ENCODE measurements around the gene TMEM256. TPM values are rescaled to one million over a fixed set of nuclear protein-coding genes. Genes with fewer than 3 reads are reported as not detected.

The TMEM256 gene
- polyA plus RNA-seq, 3 donors: 83.2 to 104 (median 93.7) TPM

DNA sequence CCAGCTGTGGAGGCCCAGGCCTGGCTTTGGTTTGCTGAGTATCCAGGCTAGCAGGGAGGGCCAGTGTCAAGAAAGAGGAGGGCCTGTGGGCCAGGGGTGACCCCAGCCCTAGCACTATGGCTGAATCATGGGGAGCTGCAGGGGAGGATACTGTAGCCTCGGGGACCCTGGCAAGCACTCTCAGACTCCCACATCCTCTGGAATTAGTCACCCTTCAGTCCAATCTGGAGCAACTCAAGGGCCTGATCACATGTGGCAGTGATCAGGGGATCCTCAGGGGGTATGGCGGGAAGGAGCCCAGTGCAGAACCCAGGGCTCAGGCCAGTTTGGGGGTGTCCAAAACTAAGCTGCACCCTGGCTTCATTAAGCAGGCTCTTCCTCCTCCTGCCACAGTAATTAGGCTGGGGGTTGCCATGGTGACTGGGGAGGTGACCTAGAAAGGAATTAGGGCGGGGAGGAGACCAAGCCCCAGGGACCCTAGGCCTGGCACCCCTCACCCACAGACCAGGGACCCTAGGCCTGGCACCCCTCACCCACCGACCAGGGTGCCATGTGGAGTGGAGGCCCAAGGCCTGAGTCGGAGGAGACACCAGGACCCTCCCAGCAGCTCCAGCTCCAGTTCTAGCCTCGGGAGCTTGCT is 9.6 kb upstream of the TMEM256 start:
- no peak for DNase-seq

DNA sequence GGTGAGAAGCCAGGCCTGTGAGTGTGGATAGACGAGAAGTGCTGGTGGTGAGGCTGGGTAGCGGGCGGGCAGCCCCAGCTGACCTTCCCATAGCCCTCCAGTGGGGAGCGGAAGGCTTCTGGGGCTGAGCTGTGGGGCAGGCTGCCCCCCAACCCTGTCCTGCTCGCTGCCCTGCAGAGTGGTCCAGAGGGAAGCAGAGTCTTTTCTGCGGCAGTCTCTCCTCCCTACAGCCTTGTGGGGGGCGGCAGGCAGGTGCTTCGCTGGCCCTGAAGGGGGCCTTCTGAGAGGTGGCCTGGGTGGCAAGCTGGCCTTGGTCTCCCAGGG is 7.5 kb upstream of the TMEM256 start:
- no peak for DNase-seq

DNA sequence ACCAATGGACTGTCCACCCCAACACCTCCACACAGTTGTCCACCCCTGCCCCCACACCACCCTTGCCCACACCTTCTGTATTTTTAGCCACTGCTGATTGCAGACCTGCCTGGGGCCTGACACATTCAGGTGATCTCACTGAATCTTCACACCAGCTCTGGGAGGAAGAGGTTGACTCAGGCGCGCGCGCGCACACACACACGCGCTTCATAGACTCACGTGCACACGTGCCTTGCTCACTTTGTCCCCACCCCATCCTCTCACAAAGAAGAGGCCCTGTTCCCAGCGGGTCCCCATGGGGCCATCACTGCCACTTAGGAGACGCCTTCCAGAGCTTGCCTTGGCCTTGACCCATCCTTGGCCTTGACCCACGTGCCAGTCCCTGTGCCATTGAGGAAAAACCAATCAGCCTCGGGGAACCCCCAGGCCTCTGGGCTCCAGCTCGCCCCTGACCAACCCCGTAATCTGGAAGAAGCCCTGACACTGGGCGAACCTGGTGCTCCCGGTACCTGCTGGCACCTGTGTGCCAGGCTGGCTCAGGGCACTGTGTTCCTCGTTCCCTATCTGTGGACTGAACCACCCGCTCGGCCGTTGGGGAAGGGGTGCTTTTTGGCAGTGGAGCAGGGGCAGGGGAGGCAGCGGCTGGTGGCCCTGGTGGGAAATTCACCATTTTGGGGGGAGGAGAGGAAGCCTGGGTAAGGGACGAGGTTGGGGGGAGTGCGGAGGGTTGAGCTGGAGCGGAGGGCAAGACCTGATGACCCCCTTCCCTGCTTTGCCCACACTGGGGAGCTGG is 6.9 kb upstream of the TMEM256 start:
- no peak for DNase-seq

DNA sequence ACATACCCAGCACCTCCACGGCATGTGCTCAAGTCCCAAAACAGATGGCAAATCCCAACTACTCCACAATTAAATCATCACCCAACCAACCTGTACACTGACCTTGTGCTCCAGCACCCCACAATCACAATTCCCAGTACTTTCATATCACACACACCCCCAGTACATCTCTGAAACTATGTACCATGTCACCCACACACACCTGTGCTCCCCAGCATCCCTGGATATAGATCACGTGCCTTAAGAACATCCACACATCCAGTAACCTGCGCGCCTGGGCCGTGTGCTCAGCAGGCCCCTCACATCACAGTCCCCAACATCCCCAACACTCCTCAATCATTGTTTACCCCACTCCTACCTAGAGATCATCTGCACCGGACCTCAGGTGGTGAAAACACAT is 5.8 kb upstream of the TMEM256 start:
- DNase-seq: no peak

DNA sequence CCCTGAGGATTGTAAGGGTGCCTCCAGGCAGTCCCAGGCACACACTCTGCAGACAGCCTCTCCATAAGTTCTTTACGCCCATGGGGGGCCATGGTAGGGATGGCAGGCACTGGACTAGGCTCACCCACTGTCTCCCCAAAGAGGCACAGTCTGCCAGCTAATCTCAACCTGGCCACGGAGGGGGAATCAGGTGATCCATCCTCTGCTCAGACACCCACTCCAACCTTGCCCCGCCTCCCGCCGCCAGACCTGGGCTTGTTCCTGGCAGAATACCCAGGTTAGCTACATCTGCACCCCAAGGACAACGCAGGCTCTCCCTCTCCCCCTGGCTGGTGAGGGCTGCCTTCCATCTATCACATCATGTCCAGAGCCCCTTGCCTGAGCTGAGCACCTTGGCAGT is 5.0 kb upstream of the TMEM256 start:
- no peak for DNase-seq

DNA sequence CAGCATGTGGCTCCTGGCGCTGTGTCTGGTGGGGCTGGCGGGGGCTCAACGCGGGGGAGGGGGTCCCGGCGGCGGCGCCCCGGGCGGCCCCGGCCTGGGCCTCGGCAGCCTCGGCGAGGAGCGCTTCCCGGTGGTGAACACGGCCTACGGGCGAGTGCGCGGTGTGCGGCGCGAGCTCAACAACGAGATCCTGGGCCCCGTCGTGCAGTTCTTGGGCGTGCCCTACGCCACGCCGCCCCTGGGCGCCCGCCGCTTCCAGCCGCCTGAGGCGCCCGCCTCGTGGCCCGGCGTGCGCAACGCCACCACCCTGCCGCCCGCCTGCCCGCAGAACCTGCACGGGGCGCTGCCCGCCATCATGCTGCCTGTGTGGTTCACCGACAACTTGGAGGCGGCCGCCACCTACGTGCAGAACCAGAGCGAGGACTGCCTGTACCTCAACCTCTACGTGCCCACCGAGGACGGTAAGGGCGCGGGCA is 4.4 kb upstream of the TMEM256 start:
- DNase-seq: no peak

DNA sequence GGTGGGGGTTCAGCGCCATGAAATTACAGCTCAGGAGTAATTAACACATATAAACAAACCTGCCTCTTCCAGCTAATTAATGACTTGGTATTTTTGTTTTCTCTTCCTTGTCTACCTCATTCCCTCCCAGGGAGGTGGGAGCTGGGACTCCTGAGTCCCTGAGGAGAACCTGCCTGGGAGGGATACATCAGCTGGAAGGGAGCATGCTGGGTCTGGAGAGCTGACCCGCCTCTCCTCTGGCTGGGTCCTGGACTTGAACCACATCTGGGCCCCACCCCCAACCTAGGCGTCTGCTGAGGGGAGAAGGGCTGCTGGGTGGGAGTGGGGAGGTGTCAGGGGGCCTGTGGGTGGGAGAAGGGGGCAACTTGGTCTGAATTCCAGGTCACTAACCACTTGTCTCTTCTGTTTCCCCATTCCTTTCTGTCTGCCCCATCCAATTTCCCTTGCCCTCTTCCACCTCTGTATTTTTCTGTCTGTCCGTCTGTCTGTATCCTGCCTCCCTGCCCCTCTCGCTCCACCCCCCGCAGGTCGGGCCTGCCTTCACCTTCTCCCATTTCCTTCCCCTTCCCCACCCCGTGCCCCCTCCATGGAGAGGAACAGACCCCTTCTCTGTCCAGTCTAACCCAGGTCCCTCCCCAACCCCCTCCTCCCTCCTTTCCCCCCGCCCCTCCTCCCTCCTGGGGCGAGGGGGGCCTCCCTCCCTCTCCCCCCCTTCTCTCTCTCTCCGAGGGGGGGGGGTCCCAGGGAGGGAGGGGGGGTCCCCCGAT is 3.8 kb upstream of the TMEM256 start, which contains the start of gene NLGN2:
Gene NLGN2 (plus strand): TSS at position 361 of the 767 bp plus-strand sequence. CDS start 411 bp downstream, outside the sequence.
- no peak for DNase-seq

DNA sequence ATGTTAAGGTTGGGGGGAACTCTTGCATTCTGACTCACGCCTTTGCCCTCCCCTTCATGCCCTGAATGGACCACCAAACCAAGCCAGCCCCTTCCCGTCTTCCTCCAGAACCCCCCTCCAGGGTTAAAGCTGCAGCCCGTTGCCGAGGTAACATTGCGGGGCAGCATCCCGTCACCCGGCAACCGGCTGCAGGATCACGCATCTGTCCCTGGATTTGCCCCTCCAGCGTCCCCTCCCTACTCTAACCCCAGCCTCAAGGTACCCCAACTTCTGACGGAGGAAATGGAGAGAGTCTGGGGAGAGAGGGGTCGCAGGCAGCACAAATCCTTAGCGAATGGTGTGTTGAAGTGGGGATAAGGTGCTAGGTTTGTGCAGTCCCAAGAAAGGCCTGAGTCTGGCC is 3.2 kb upstream of the TMEM256 start:
- no peak for DNase-seq

DNA sequence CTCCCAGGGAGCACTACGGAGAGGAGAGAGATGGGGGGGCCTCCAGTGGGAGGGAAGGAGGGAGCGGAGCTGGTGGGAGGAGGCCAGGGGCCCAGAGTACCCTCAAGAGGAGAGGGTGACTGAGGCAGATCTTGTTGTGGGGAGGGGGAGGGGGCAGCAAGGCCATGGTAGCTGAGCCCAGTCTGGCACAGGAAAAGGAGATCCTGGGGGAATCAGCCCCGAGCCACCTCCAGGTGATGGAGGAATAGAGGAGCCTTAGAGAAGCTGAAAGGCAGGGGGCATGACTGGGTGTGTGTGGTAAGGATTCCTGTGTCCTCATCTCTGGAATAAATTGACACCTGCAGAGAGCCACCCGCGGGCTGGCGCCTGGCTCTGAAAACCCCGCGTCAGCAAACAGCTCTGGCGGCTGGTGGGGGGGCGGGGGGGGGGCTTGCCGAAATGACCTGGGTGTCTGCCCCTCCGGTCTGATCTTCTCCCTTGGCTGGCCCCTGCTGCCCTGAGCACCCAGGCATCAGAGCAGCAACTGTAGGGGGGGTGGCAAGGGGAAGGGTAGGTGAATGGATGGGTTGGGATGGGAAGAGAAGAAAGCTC is 2.4 kb upstream of the TMEM256 start:
- DNase-seq: no peak

DNA sequence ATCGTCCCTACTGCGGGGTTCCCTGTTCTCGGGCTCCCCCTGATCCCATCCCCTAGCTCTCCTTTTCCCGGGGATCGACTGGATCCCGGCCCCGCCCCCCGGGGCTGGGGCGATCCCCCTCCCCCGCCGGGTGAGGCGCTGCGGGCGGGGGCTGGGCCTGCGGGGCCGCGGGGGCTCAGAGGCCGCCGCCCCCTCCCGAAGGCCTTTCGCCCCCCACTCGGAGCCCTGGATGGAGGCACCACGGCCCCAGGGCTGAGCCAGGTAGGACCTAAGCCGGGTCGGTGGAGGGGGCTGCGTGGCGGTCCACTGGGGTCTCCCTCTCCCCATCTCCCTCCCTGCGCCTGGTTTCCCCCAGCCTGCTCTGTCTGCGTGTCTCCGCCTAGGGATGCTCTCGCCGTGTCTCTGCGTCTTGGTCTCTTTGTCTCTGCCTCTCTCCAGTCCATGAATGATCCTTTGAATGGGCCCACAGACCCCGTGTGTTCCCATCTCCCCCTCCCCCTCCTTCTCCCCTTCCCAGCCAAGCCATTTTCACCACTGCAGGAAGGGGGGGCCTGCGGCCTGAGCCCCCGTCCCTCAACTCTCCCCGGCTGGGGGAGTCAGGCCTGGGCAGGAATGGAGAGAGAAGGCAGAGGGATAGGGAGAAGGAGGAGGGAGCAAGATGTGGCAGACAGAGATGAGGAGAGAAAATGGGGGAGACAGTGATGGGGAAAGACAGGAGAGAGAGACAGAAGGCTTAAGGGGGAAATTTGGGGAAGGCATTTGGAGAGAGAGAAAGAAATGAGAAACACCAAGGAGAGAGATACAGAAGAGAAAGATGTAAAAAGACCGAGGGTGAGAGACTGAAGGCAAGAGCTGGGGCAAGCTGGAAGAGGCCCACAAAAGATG is 1.7 kb upstream of the TMEM256 start:
- DNase-seq: no peak

DNA sequence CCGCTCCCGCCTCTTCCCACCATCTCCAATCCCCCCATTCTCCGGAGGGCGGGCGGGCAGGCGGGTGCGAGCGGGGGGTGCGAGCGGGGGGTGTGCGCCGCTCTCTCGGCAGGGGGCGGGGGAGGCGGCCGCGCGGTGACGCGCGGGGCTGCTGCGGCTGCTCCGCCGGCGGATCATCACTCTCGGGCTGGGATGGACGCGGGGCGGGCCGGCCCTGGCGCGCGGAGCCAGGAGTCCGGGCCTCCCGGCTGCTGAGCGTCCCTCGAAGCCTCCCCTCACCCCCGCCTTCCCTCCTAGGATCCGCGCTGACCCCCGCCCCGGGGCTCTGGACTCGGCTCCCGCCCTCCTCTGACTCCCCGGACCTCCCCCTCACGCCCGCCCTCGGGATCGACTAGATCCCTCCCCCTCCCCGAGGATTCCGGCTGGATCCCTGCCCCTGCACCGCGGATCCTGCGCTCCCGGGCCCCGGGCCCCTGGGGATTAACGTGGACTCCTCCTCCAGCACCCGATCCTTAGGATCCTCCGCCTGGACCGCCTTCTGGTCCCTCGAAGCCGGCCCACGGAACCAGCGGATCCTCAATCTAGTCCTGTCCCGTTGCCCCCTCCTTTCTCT is 946 bp upstream of the TMEM256 start:
- no peak for DNase-seq

DNA sequence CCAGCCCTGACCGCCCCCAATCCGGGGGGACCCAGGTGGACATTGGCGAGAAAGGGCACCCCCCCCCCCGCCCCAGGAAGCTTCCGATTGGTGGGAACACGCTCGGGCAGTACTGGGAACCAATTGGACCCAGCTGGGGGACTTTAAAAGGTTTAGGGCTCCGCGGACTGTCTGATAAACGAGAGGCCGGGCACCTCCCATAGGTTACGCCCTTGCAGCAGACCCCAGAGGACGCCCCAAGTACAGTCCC is 245 bp downstream of the TMEM256 start:
- DNase-seq: no peak

DNA sequence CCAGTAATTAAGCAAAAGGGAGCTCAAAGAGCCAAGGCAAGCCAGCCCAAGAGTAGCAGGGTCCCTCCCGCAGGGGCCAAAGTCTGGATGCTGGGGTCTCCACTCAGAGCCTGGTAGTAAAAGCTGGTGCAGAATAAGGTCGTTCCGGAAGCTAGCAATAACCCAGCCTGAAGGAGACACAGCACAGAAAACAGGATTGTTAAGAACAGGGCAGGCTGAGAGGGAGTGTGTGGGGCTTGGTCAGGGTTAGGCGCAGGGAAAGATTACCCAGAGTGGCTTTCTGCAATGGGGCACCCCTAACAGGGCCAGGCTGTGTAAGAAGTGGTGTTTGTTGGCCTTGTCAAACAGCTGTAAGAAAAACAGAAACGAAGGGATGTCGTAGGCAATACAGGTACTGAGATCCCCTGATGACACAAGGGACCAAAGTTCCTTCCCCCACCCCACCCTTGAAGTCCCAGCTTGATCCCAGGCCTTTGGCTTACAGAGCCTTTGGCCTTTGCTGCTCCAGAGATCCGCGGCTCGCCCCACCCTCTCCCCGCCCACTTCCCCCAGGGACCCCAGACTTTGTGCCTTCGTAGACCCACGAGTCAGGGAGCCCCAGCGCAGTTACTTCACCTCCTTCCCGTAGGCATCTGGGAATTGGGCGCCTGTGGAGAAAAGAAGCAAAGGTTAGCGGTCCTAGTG is 712 bp downstream of the TMEM256 start:
- no peak for DNase-seq

DNA sequence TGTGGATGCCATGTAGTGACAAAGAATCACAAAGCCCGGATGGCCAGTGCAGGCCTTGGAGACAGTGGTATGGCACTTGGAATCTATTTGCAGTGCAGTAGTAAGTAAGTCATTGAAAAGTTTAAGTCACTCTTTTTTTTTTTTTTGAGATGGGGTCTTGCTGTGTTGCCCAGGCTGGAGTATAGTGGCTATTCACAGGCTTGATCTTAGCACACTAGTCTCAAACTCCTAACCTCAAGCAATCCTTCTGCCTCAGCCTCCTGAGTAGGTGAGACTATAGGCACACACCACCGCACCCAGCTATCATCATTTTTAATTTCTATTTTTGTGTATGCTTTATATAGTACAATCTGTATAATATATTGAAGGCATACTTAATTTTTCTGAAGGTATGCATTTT is 5.3 kb downstream of the TMEM256 start:
- no peak for DNase-seq

DNA sequence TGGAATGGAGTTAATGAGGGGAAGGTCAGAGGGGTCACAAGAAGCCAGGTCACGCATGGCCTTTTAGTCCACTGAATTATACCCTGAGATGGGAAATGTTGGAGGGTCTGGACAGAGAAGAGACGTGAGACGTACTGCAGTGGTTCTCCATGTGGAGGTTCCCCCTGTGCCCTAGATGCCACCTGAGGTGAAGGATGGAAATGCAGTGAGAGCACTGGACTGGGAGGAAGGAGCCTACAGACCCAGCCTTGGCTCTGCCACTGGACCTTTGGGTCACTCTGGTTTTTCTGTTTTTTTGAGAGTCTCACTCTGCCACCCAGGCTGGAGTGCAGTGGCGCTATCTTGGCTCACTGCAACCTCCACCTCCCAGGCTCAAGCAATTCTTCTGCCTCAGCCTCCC is 7.8 kb downstream of the TMEM256 start:
- DNase-seq: no peak

DNA sequence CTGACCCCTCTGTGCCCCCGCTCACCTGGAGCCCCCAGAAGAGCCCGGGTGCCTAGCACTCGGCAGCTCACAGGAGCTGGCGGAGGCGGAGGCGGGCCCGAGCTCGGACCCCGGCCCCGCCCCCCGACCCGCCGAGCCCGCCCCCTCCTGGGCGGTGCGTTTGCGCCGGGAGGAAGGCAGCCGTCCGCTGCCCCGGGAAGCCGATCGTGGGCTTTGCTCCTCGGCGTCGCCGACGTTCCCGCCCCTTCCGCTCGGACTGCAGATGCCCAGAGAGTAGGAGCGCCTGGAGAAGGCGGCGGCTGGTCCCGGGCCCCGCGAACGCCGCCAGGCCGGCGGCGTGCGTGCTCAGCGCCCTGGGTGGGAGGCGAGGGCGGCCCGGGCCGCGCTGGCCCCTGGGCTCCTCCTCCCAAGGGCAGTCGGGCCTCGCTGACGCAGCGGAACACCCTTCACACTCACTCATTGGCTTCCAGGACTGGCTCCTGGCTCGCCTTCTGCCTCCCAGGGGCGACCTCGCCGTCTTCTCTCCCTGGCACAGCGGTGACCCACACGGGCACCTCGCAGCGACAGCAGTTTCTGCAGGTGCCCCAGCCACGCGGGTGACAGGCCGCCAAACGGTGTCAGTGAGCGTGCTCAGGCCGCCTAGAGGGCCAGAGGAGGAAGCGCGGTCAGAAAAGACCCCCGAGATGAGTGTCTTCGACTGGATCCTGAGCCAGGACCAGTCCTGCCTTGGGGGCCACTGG is 9.3 kb downstream of the TMEM256 start, which contains the start of gene PLSCR3:
Gene PLSCR3 (minus strand): TSS at position 74 of the 740 bp plus-strand sequence. CDS start 415 bp downstream, outside the sequence.
- peak; percentile 84 for DNase-seq

DNA sequence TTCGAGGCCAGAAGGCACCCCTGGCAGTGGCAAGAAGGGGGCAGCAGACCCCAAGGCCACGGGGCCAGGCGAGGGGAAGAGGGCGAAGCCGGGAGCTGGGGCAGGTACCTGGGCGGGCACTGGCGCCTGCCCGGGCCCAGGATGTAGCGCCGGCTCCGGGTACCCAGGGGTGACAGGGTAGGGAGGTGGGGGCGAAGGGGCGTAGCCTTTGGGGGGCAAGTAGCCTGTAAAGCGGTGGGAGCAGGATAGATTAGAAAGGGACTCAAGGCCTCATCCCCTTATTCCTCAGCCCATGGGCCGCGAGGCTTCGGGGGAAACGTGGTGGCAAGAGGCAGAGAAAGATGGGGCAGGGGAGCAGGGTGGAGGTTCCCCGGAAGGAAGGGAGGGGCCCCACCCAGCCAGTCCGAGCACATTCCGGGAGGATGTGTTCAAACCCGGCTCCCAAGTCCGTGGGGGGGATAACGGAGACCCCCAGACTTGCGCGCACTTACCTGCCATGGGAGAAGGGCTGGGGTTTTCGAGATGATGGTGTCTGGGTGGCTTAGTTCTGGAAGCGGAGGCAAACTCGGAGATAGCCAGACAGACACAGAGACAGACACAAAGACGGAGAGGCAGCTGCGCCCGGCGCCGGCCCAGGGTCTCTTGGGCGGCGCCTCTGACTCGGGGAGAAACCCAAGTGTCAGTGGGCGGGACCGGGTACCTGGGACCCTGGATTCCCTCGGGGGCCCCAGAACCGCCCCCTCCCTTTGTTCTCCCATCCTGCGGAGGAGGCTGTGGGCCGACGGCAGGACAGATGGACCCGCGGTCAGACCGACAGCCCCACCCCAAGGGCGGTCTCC is 10.1 kb downstream of the TMEM256 start:
- no peak for DNase-seq

DNA sequence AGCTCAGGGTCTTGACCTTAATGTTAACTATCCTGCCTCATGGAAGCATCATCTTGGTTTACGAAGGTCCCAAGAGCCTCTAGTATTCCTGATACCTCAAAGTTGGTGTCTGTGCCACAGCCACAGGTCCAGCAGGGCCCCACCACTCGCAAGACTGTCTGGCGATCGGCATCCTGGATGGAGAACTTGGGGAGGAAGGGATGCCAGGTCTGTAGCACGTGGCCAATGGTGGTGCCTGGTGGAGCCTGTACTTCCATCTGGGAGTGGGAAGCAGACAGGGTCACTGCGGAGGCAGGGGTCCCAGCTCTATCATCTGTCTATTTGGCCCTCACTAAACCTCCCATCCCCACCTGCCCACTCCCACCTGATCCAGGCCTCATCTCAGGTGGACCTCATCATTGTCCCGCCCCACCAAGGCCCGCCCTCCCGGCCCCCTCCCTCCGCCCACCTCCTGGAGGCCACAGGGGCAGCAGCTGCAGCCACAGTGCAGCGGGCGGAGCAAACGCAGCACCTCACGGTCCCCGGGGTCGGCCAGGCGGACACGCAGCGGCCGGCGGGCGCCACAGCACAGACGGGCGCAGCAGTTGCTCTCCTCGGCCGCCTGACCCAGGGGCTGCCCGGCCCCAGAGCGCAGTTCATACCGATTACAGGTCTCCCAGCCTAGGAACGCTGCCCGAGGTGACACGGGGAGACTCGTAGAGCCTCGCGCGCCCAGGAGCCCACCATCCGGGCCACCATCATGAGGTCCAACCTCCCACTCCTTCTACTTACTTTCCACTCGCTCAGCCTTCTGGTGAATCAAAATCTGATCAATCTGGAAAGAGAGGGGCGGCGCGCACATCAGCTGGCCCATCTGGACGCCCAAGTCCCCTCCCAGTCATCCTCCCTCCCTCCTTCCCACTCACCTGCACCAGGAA is 10.9 kb downstream of the TMEM256 start:
- DNase-seq: no peak
